Kidney (tissue), 14 donors: Measurements from ENCODE around the gene NUMBL. TPM values are rescaled to one million over a fixed set of nuclear protein-coding genes. Genes with fewer than 3 reads are reported as not detected.
A peak's percentile ranks its signal among the peaks of the same experiment; 100 is the strongest.
"Not testable (repeated sequence)": the region's sequence is repeated elsewhere in the genome, so short reads cannot be mapped to it uniquely, and the experiment has no call there.

ENCODE experiments used
- DNase-seq, 5 donors: peaks; one replicate each; pipeline ENCODE4 v3.0.0-alpha.2; 2013 to 2020
- FAIRE-seq: peaks from 2 replicates; lab custom pipeline; 2012; peaks lifted over from hg19 to GRCh38; lab: Jason Lieb, UNC
- H3K27ac ChIP-seq, 2 donors: one replicate each; pipeline ENCODE4 v1.7.0; 2013; ENCODE audit warnings: low read depth in 2 of 2, low read length in 2 of 2, inconsistent platforms in 1 of 2
- H3K27me3 ChIP-seq: one replicate; pipeline ENCODE4 v1.7.1; 2013; ENCODE audit warnings: low read length, inconsistent platforms; ENCODE audit not compliant: control insufficient read depth, insufficient read depth
- H3K36me3 ChIP-seq, 3 donors: one replicate each; pipeline versions ENCODE4 v1.7.0 to v1.7.1; 2013; ENCODE audit warnings: low read length in 3 of 3, control low read depth in 1 of 3, inconsistent platforms in 1 of 3; ENCODE audit not compliant: insufficient read depth in 3 of 3, control insufficient read depth in 2 of 3
- H3K4me1 ChIP-seq, 3 donors: one replicate each; pipeline versions ENCODE4 v1.7.0 to v1.7.1; 2013; ENCODE audit warnings: low read length in 3 of 3, inconsistent platforms in 1 of 3, low read depth in 1 of 3; ENCODE audit not compliant: control insufficient read depth in 2 of 3, insufficient read depth in 2 of 3
- H3K4me3 ChIP-seq, 3 donors: one replicate each; pipeline versions ENCODE4 v1.7.0 to v1.8.1; 2013; ENCODE audit warnings: low read length in 3 of 3, control low read depth in 1 of 3, inconsistent platforms in 1 of 3
- H3K9ac ChIP-seq, 3 donors: one replicate each; pipeline versions ENCODE4 v1.7.0 to v1.7.1; 2013; ENCODE audit warnings: low read length in 3 of 3, control low read depth in 1 of 3, inconsistent platforms in 1 of 3
- H3K9me3 ChIP-seq, 3 donors: one replicate each; pipeline versions ENCODE4 v1.7.0 to v1.7.1; 2013; ENCODE audit warnings: low read length in 3 of 3, control low read depth in 1 of 3, inconsistent platforms in 1 of 3; ENCODE audit not compliant: control insufficient read depth in 2 of 3, insufficient read depth in 1 of 3
- CTCF ChIP-seq: IDR thresholded peaks from 3 replicates; pipeline ENCODE4 v1.5.1; 2012; ENCODE audit warnings: mild to moderate bottlenecking, moderate library complexity, borderline replicate concordance; ENCODE audit not compliant: insufficient read depth; ENCODE audit errors: extremely low read depth
- intact Hi-C: fragments of 100-400 bp; cut with DNase I; formaldehyde crosslinking; loops from one replicate; pipeline ENCODE4 v1.11.1; 2022
- polyA plus RNA-seq: library from polyadenylated mRNA; stranded (reverse); fragments of 350-450 nt; fragmentation: Illumina TruSeq; extraction: RNeasy Lipid Tissue Mini Kit (QIAGEN cat#74804); gene quantifications from one replicate; pipeline ENCODE4 v1.2.3, GENCODE V29; 2014; ENCODE audit warnings: low read depth, low replicate concordance; ENCODE audit not compliant: insufficient read depth
- total RNA-seq: library from RNA; stranded (reverse); fragmentation: NEBNext Ultra II Directional; extraction: Animal tissue kit (Norgen Biotek cat#: 25700); gene quantifications from one replicate; pipeline ENCODE4 v1.2.1, GENCODE V29; 2021
- donor health status: control.
- donor health status: control.
- donor health status: control.
- donor health status: control.
- donor health status: control.
- donor health status: DM: yes; HTN: yes; CAD: no.
- donor health status: Normal renal cell carcinoma (clear cell type).

Gene NUMBL
- total and polyA plus RNA-seq, 2 donors from 2014 or later = 3.3 to 24.3 TPM

GRCh38 chr19:40627486-40628279 is 62.8 kb downstream of the NUMBL start:
- FAIRE-seq (no peak), DNase-seq (no peak)
- no peaks in the 10 kb centered on the region for H3K36me3 ChIP-seq
- no peak overlapping the region for H3K4me3 ChIP-seq
- no peak overlapping the region for H3K9ac ChIP-seq
- intact Hi-C loops = no loop called here
- no peak overlapping the region for H3K27ac ChIP-seq
- no peaks in the 10 kb centered on the region for H3K27me3 ChIP-seq
- no peak for TF ChIP-seq CTCF
- no peaks in the 10 kb centered on the region for H3K9me3 ChIP-seq
- no peaks in the 10 kb centered on the region for H3K4me1 ChIP-seq

GRCh38 chr19:40626918-40627317 is 63.5 kb downstream of the NUMBL start:
- Histone ChIP-seq H3K36me3 (no peaks in the 10 kb centered on the region), H3K4me1 (no peaks in the 10 kb centered on the region), H3K27me3 (no peaks in the 10 kb centered on the region), H3K4me3 (no peak overlapping the region), H3K9me3 (no peaks in the 10 kb centered on the region), H3K27ac (no peak overlapping the region), H3K9ac (no peak overlapping the region)
- no peak for TF ChIP-seq CTCF
- intact Hi-C loops = no loop called here
- DNase-seq = no peak
- no peak for FAIRE-seq

- Histone ChIP-seq H3K9ac (no peak overlapping the region), H3K36me3 (peaks cover 0 to 2% (median 0%) of the 10 kb centered on the region in 3 donors), H3K27me3 (no peaks in the 10 kb centered on the region), H3K4me3 (no peak overlapping the region), H3K27ac (no peak overlapping the region), H3K4me1 (no peaks in the 10 kb centered on the region), H3K9me3 (no peaks in the 10 kb centered on the region)
- intact Hi-C loops = no loop called here
- FAIRE-seq (no peak), DNase-seq (peak in 1 of 5 donors; percentile 34)
- TF ChIP-seq CTCF = no peak
These were observed 64.9 kb downstream of the NUMBL start for GRCh38 chr19:40625406-40626120.

- H3K9me3 ChIP-seq, H3K9ac ChIP-seq, DNase-seq, intact Hi-C loops, H3K4me3 ChIP-seq, H3K36me3 ChIP-seq, H3K4me1 ChIP-seq, H3K27ac ChIP-seq, FAIRE-seq, H3K27me3 ChIP-seq: not testable (repeated sequence)
These were observed 65.9 kb downstream of the NUMBL start for GRCh38 chr19:40624369-40625153.
